Epidermal melanocyte (primary cell): Measurements from ENCODE around the gene SPHK1.

Experiments used
- DNase-seq: peaks from one replicate; pipeline ENCODE4 v3.0.0; 2011; ENCODE audit warnings: low spot score; ENCODE audit not compliant: insufficient read length

Gene SPHK1

GRCh38 chr17:76432712-76433336 lies 48.4 kb downstream of the SPHK1 start:
- DNase-seq, result no peak

DNA sequence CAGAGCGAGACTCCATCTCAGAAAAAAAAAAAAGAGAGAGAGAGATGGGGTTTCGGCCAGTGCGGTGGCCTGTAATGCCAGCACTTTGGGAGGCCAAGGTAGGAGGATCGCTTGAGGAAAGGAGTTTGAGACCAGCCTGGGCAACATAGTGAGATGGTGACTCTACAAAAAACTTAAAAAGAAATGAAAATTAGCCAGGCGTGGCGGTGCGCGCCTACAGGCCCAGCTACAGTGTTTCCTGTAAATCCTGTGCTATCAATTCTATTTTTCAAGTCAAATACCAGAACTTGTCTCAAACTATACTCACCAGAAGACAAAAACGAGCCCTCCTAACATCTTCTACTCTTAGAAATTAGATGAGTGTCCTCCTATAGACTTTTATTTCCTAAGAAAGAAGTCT lies 49.3 kb downstream of the SPHK1 start:
- DNase-seq, result no peak

GRCh38 chr17:76434870-76435269 lies 50.5 kb downstream of the SPHK1 start:
- no peak for DNase-seq

- DNase-seq, result no peak
Measured at GRCh38 chr17:76435751-76436150, 51.3 kb downstream of the SPHK1 start.
